Gastrocnemius medialis (tissue), 4 donors: ENCODE data around the gene EDC4.

Experiments
- CTCF ChIP-seq, 5 experiments: fragments of 450-650 bp in 3 of 5; fragments of 200-600 bp in 2 of 5; sonication (generic) in 2 of 5; IDR thresholded peaks in 4 of 5; conservative IDR thresholded peaks in 1 of 5; 1 replicate in 4 of 5; 2 replicates in 1 of 5; pipeline ENCODE4 v1.5.1; 2016 to 2019; ENCODE audit warnings: antibody characterized with exemption in 5 of 5, mild to moderate bottlenecking in 3 of 5, moderate library complexity in 3 of 5
- POLR2A ChIP-seq, 2 donors: fragments of 450-650 bp; IDR thresholded peaks; one replicate each; pipeline ENCODE4 v1.6.1; 2017; ENCODE audit warnings: antibody characterized with exemption in 2 of 2, mild to moderate bottlenecking in 2 of 2, moderate library complexity in 2 of 2

GRCh38 chr16:67922221-67922620 lies 49.4 kb downstream of the EDC4 start:
- TF ChIP-seq CTCF (IDR thresholded peaks at IDR 0.05 in 4 of 5, conservative IDR thresholded peaks at IDR 0.05 in 1 of 5) (no peak), POLR2A (IDR thresholded peaks at IDR 0.05) (no peak)
